T1000 (cell line): ENCODE measurements around the gene EPB41L2.

ENCODE experiments used
- DNase-seq: peaks from one replicate; lab custom pipeline; 2025; ENCODE audit warnings: mixed read lengths; lab: John Stamatoyannopoulos, UW

EPB41L2 gene

GRCh38 chr6:130975325-130975724 is 87.7 kb downstream of the EPB41L2 start:
- no peak for DNase-seq

GRCh38 chr6:130973521-130974277 is 89.3 kb downstream of the EPB41L2 start:
- no peak for DNase-seq

- DNase-seq = no peak
These were observed 91.5 kb downstream of the EPB41L2 start for GRCh38 chr6:130971504-130971903.

- no peak for DNase-seq
These were observed 92.1 kb downstream of the EPB41L2 start for GRCh38 chr6:130970839-130971410.

GRCh38 chr6:130969791-130970491 is 93.1 kb downstream of the EPB41L2 start:
- no peak for DNase-seq

- DNase-seq = no peak
These were observed 93.9 kb downstream of the EPB41L2 start for GRCh38 chr6:130969166-130969565.

GRCh38 chr6:130968476-130968875 is 94.6 kb downstream of the EPB41L2 start:
- DNase-seq = no peak

- no peak for DNase-seq
These were observed 95.3 kb downstream of the EPB41L2 start for GRCh38 chr6:130967502-130968445.

- no peak for DNase-seq
These were observed 96.6 kb downstream of the EPB41L2 start for GRCh38 chr6:130966344-130966980.

GRCh38 chr6:130965656-130966055 is 97.4 kb downstream of the EPB41L2 start:
- DNase-seq = no peak

GRCh38 chr6:130964808-130965604 is 98.0 kb downstream of the EPB41L2 start:
- no peak for DNase-seq

GRCh38 chr6:130964289-130964688 is 98.8 kb downstream of the EPB41L2 start:
- DNase-seq = no peak

GRCh38 chr6:130962966-130963365 is 100.1 kb downstream of the EPB41L2 start:
- no peak for DNase-seq

- DNase-seq = no peak
These were observed 101.9 kb downstream of the EPB41L2 start for GRCh38 chr6:130961148-130961547.

GRCh38 chr6:130959951-130960350 is 103.1 kb downstream of the EPB41L2 start:
- DNase-seq = no peak

GRCh38 chr6:130958468-130958867 is 104.6 kb downstream of the EPB41L2 start:
- DNase-seq = no peak

- no peak for DNase-seq
These were observed 107.3 kb downstream of the EPB41L2 start for GRCh38 chr6:130955755-130956154.

- no peak for DNase-seq
These were observed 113.5 kb downstream of the EPB41L2 start for GRCh38 chr6:130949553-130949952.

GRCh38 chr6:130947464-130947863 is 115.6 kb downstream of the EPB41L2 start:
- DNase-seq = no peak

- no peak for DNase-seq
These were observed 117.0 kb downstream of the EPB41L2 start for GRCh38 chr6:130946076-130946475.
